ENCODE data around the gene PHACTR4. TPM values are rescaled to one million over a fixed set of nuclear protein-coding genes. Genes with fewer than 3 reads are reported as not detected.

The PHACTR4 gene
- total and polyA plus RNA-seq, 9 of the 15 experiments (the other 6 are each of a cell fraction or from before 2014, with no cell fraction given), result 6.4 to 43.6 (median 14.2) TPM

- no peaks in the 10 kb centered on the region for H3K9me3 ChIP-seq (replicated peaks; ENCODE audit: control insufficient read depth, insufficient read depth, low read depth, low read length)
- ChIA-PET CTCF (ENCODE audit: low intra/inter-chr PET ratio) (no interaction called here), POLR2A (interaction anchor here (1.0 to 1.4 kb wide), 5 partner anchors 18 to 198 kb away, joined by 3 to 4 read pairs (median 3); no protein-coding TSS in a partner anchor)
- H3K4me2 ChIP-seq (ENCODE audit: insufficient read depth, low read length), result no peak overlapping the region
- no peaks in the 10 kb centered on the region for H3K27me3 ChIP-seq (ENCODE audit: control insufficient read depth in 2 of 2, insufficient read depth in 2 of 2, low read length in 2 of 2)
- peaks cover 7% of the 10 kb centered on the region; the same call in 1 of the 3 replicates for H3K79me2 ChIP-seq (ENCODE audit: control insufficient read depth, insufficient read depth, low read length)
- WGBS (ENCODE audit: insufficient coverage, low coverage, missing lambda C conversion rate), result 58% methylated on average over 5 of the region's 5 CpGs
- intact Hi-C loops (cut with micrococcal nuclease), result no loop called here
- no peak overlapping the region; the same call in 1 of the 2 replicates for H2AFZ ChIP-seq (ENCODE audit: low read depth, low read length)
- H4K20me1 ChIP-seq (replicated peaks; ENCODE audit: control insufficient read depth, insufficient read depth, low read length), result no peaks in the 10 kb centered on the region
- in situ Hi-C loops (cut with MboI), result no loop called here
- peaks cover 6% of the 10 kb centered on the region; the same call in 1 of the 3 replicates for H3K36me3 ChIP-seq (ENCODE audit: control insufficient read depth, insufficient read depth, low read length)
- FAIRE-seq (no peak), ATAC-seq (peak; percentile 15; the same call in 1 of the 3 replicates), DNase-seq (ENCODE audit: extremely low read depth in 1 of 4, low spot score in 3 of 4) (no peak)
- H3K9ac ChIP-seq (ENCODE audit: insufficient read depth in 1 of 2, low read depth in 2 of 2, low read length in 2 of 2), result peak overlapping the region; percentile 31 to 44; a peak in 2 of 4 replicates
- peak overlapping the region; percentile 64; the same call in 2 of the 3 replicates for H3K27ac ChIP-seq (ENCODE audit: extremely low read depth, low read depth, low read length)
- H3K4me1 ChIP-seq (replicated peaks in 1 of 2; ENCODE audit: control insufficient read depth in 2 of 2, insufficient read depth in 2 of 2, low read length in 2 of 2), result peaks cover 16 to 20% of the 10 kb centered on the region in 2 experiments
- TF ChIP-seq THRB (CRISPR knock-in tag; conservative IDR thresholded peaks at IDR 0.05) (no peak), CEBPZ (IDR thresholded peaks at IDR 0.05; ENCODE audit: borderline replicate concordance, low read depth, low read length) (no peak), TARDBP (IDR thresholded peaks at IDR 0.05) (no peak), ZNF316 (IDR thresholded peaks at IDR 0.05) (no peak), MLLT1 (IDR thresholded peaks at IDR 0.05) (no peak)
- no peaks in the 10 kb centered on the region for H3K9me1 ChIP-seq (ENCODE audit: control insufficient read depth, insufficient read depth, low read length)
- no peak overlapping the region for H3K4me3 ChIP-seq
- no TSS peak for BruUV-seq (replicated peaks)
Observed at GRCh38 chr1:28450561-28450960, 81.0 kb downstream of the PHACTR4 start.

Data from K562 (cell line).